Measurements from ENCODE around the gene TP53TG3. TPM values are rescaled to one million over a fixed set of nuclear protein-coding genes. Genes with fewer than 3 reads are reported as not detected.
"Not testable (repeated sequence)": the region's sequence is repeated elsewhere in the genome, so short reads cannot be mapped to it uniquely, and the experiment has no call there.

The TP53TG3 gene
- total RNA-seq, result not detected
- polyA plus RNA-seq, result not detected
- long read RNA-seq, donor 1, result 0 reads
- long read RNA-seq, donor 2, result 0 reads
- long read RNA-seq, donor 3, result 0 reads

- H3K4me1 ChIP-seq; DNase-seq; H3K27me3 ChIP-seq; ATAC-seq; H3K9me3 ChIP-seq; H3K36me3 ChIP-seq; H3K4me3 ChIP-seq; H3K27ac ChIP-seq; intact Hi-C loops (cut with DNase I): not testable (repeated sequence)
- WGBS, 4 donors, result no CpG with 5 or more reads among the region's 25 CpGs
These were observed at the start of gene TP53TG3 for GRCh38 chr16:32676065-32676464. TP53TG3 (minus strand) TSS chr16:32676165; CDS start chr16:32676097, 68 bp downstream.

DNA sequence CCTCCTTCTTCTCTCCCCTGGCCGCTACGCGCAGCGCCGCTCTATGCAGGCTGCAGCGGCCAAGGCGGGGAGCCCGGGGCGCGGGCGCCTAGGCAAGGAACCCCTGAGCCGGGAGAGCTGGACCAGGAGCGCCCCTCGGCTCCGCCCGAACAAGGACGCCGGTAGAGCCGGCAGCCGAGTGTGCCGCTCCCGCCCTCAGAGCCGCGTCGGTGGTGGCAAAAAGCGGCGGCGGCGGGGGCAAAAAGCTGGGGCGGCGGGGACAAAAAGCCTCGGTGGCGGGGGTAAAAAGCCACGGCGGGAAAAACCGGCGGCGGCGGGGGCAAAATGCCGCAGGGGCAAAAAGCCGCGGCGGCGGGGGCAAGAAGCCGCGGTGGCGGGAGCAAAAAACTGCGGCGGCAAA lies 25.1 kb downstream of the TP53TG3 start:
- ATAC-seq; H3K36me3 ChIP-seq; H3K4me1 ChIP-seq; H3K9me3 ChIP-seq; H3K4me3 ChIP-seq; intact Hi-C loops (cut with DNase I); DNase-seq; H3K27me3 ChIP-seq; H3K27ac ChIP-seq: not testable (repeated sequence)
- WGBS, 4 donors, result 42 to 59% (median 53%) methylated on average over 16 to 49 of the region's 49 CpGs

- H3K27me3 ChIP-seq; intact Hi-C loops (cut with DNase I); H3K27ac ChIP-seq; H3K36me3 ChIP-seq; ATAC-seq; H3K9me3 ChIP-seq; H3K4me3 ChIP-seq; DNase-seq; H3K4me1 ChIP-seq: not testable (repeated sequence)
- WGBS, 4 donors, result 43% methylated on average over 1 of the region's 1 CpG; no CpG with 5 or more reads in 3 of the 4 donors
These were observed 28.4 kb downstream of the TP53TG3 start for GRCh38 chr16:32647562-32647961.

DNA sequence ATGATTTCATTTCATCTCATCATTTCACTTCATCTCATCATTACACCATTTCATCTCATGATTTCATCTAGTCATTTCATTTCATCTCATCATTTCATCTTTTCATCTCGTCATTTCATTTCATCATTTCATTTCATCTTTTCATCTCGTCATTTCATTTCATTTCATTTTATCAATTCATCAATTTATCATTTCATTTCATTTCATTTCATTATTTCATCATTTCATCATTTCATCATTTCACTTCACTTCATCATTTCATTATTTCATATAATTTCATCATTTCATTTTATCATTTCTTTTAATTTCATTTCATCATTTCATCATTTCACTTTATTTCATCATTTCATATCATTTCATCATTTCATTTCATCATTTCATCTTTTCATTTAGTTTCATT lies 29.2 kb downstream of the TP53TG3 start:
- H3K4me1 ChIP-seq, result not testable (repeated sequence)

GRCh38 chr16:32646177-32646576 lies 29.8 kb downstream of the TP53TG3 start:
- ATAC-seq; H3K4me3 ChIP-seq; H3K9me3 ChIP-seq; DNase-seq; intact Hi-C loops (cut with DNase I); H3K27me3 ChIP-seq; H3K27ac ChIP-seq; H3K36me3 ChIP-seq; H3K4me1 ChIP-seq: not testable (repeated sequence)
- 8 to 42% (median 28%) methylated on average over 1 to 2 of the region's 2 CpGs for WGBS, 4 donors

More for the DNA sequence above, 29.2 kb downstream of the TP53TG3 start:
- H3K27ac ChIP-seq; ATAC-seq; H3K27me3 ChIP-seq; H3K4me3 ChIP-seq; H3K9me3 ChIP-seq; intact Hi-C loops (cut with DNase I); H3K36me3 ChIP-seq; DNase-seq: not testable (repeated sequence)
- WGBS, 4 donors, result 41 to 55% (median 44%) methylated on average over 1 to 2 of the region's 2 CpGs

DNA sequence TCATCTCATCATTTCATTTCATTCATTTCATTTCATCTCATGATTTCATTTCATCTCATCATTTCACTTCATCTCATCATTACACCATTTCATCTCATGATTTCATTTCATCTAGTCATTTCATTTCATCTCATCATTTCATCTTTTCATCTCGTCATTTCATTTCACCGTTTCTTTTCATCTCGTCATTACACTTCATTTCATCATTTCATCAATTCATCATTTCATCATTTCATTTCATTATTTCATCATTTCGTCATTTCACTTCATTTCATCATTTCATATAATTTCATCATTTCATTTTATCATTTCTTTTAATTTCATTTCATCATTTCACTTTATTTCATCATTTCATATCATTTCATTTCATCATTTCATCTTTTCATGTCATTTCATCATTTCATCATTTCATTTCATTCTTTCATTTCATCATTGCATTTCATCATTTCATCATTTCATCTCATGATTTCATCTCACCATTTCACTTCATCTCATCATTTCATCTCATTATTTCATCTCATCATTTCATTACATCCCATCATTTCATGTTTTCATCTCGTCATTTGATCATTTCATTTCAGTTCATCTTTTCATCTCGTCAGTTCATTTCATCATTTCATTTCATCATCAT lies 30.6 kb downstream of the TP53TG3 start:
- H3K27ac ChIP-seq; H3K4me3 ChIP-seq; H3K4me1 ChIP-seq; DNase-seq; H3K36me3 ChIP-seq; H3K27me3 ChIP-seq; ATAC-seq; intact Hi-C loops (cut with DNase I); H3K9me3 ChIP-seq: not testable (repeated sequence)
- whole genome bisulfite sequencing, 4 donors, result 55 to 72% (median 56%) methylated on average over 6 of the region's 6 CpGs

DNA sequence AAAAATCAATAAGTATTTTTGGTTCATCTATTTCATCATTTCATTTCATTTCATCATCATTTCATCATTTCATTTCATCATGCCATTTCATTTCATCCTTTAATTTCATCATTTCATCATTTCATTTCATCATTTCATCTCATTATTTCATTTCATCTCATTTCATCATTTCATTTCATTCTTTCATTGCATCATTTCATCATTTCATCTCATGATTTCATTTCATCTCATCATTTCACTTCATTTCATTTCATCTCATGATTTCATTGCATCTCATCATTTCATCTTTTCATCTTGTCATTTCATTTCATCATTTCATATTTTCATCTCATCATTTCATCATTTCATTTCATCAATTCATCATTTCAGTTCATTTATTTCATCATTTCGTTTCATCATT lies 31.2 kb downstream of the TP53TG3 start:
- H3K4me1 ChIP-seq; DNase-seq; H3K4me3 ChIP-seq; H3K36me3 ChIP-seq; H3K9me3 ChIP-seq; H3K27ac ChIP-seq; H3K27me3 ChIP-seq; intact Hi-C loops (cut with DNase I); ATAC-seq: not testable (repeated sequence)
- 0 to 35% (median 19%) methylated on average over 1 of the region's 1 CpG for WGBS, 4 donors

GRCh38 chr16:32637614-32638013 lies 38.4 kb downstream of the TP53TG3 start:
- H3K9me3 ChIP-seq; H3K4me3 ChIP-seq; H3K4me1 ChIP-seq; H3K36me3 ChIP-seq; H3K27me3 ChIP-seq; H3K27ac ChIP-seq; intact Hi-C loops (cut with DNase I); DNase-seq: not testable (repeated sequence)
- no CpG with 5 or more reads among the region's 20 CpGs for WGBS, 4 donors
- ATAC-seq, result peak in 1 of 4 donors; percentile 49

- H3K36me3 ChIP-seq; intact Hi-C loops (cut with DNase I); H3K9me3 ChIP-seq; DNase-seq; H3K4me1 ChIP-seq; H3K4me3 ChIP-seq; H3K27ac ChIP-seq; ATAC-seq; H3K27me3 ChIP-seq: not testable (repeated sequence)
- 86 to 91% (median 88%) methylated on average over 3 to 6 of the region's 8 CpGs for WGBS, 4 donors
These were observed 43.9 kb downstream of the TP53TG3 start for GRCh38 chr16:32632096-32632495.
